WI38 (cell line): ENCODE results near the gene ZNF804A.

Experiments
- H3K4me3 ChIP-seq: 2 replicates; pipeline ENCODE4 v1.5.1; 2011; ENCODE audit warnings: low read depth, mild to moderate bottlenecking, control low read depth, low read length
- CTCF ChIP-seq: IDR thresholded peaks from 2 replicates; pipeline ENCODE4 v1.5.1; 2012; ENCODE audit warnings: low read depth, mild to moderate bottlenecking, control low read depth, low read length

The ZNF804A gene

DNA sequence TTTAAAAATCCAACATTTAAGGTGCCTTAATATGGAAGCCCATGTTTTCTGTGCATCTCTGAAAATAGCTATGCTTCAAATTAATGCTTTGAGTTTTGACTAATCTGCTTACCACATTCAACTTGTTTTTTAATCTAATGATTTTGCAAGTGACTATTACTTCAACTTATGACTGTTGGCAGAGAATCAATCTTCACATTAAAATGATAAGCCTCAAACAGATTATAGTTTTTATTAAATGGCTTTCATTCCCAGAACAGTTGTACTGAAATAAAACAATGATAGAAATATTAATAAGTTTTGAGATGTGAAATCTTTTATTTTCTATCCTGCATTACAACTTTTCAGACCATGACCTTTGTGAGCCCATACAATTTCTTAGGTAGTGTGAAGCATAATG lies 347.5 kb downstream of the ZNF804A start:
- no peak for TF ChIP-seq CTCF
- no peak overlapping the region for H3K4me3 ChIP-seq

- TF ChIP-seq CTCF = no peak
- no peak overlapping the region for H3K4me3 ChIP-seq
These were observed 358.5 kb downstream of the ZNF804A start for GRCh38 chr2:184956856-184957255.

DNA sequence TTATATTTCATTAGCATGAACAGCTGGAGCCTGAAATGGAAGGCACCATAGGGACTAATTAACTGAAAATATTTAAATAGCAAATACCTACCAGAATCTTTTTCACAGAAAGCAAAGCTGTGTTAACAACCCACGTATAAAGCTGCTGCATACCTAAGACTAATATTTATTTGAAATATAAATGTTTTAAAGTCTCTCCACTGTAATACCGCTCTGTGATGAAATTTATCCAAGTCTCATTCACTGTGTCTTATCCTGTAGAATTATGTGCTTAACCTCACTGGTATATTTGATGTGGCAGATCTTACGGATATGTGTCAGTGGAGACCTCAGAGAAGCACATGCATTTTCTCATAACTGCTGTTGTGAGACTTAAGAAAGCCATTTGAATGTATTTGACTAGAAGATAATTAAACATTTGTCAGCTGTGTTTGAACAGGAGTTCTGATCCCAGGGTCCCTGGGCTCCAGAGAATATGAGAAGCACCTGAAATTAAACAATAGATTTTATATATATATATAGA lies 373.3 kb downstream of the ZNF804A start:
- no peak overlapping the region for H3K4me3 ChIP-seq
- no peak for TF ChIP-seq CTCF
